Measurements from ENCODE around the gene FIBP. TPM values are rescaled to one million over a fixed set of nuclear protein-coding genes. Genes with fewer than 3 reads are reported as not detected.

The FIBP gene
- total RNA-seq, 2 experiments from 2014 or later = 19.1 to 19.9 TPM

DNA sequence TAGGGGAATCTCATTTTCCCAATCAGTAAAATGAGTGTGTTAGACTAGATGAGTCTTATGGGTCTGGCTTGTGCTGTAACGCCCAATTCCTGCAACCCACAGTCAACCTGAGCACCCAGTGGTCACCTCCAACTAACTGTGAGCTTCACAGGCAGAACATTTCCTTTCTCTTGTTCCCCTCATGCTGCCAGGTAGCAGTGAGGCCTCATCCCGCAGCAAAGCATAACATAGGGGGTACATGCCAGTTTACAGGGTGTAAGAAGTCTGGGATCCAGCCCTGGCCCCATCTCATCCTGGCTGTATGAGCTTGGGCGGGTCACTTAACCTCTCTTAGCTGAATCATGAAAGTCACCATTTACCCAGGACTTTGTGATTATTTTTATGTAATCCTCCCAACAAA lies 19.4 kb downstream of the FIBP start:
- Histone ChIP-seq H3K9me3 (ENCODE audit: control insufficient read depth in 1 of 2, insufficient read depth in 1 of 2, low read length in 2 of 2) (no peaks in the 10 kb centered on the region), H3K4me1 (ENCODE audit: insufficient read depth, low read length) (peaks cover 38% of the 10 kb centered on the region), H3K27me3 (ENCODE audit: control insufficient read depth in 1 of 2, insufficient read depth in 2 of 2, low read length in 2 of 2) (no peaks in the 10 kb centered on the region), H3K27ac (ENCODE audit: low read depth in 1 of 2, low read length in 2 of 2) (no peak overlapping the region), H3K4me3 (ENCODE audit: low read length) (no peak overlapping the region), H3K36me3 (ENCODE audit: insufficient read depth, low read length) (peaks cover 42% of the 10 kb centered on the region)
- DNase-seq = peak in 1 of 14 experiments; percentile 1
- Mint-ChIP-seq H3K36me3 (ENCODE audit: low read depth) (peaks cover 35% of the 10 kb centered on the region), H3K27me3 (no peaks in the 10 kb centered on the region), H3K9me3 (no peaks in the 10 kb centered on the region), H3K4me3 (no peak overlapping the region), H3K4me1 (ENCODE audit: low read depth) (peaks cover 16% of the 10 kb centered on the region), H3K27ac (peak overlapping the region; percentile 24)
- ChIA-PET CTCF (interaction anchor here (1.0 to 1.8 kb wide), 3 partner anchors 9 to 22 kb away, joined by 3 to 14 read pairs (median 3); partner anchors contain the start of genes CCDC85B and MUS81), POLR2A (interaction anchor here (0.8 to 7.1 kb wide), 4 partner anchors 9 to 370 kb away, joined by 3 to 137 read pairs (median 4); partner anchors contain the start of genes CCDC85B, CFL1, FIBP and MALAT1)
- no peak for ATAC-seq (ENCODE audit: poor library complexity)
- TF ChIP-seq, protein P1, sequence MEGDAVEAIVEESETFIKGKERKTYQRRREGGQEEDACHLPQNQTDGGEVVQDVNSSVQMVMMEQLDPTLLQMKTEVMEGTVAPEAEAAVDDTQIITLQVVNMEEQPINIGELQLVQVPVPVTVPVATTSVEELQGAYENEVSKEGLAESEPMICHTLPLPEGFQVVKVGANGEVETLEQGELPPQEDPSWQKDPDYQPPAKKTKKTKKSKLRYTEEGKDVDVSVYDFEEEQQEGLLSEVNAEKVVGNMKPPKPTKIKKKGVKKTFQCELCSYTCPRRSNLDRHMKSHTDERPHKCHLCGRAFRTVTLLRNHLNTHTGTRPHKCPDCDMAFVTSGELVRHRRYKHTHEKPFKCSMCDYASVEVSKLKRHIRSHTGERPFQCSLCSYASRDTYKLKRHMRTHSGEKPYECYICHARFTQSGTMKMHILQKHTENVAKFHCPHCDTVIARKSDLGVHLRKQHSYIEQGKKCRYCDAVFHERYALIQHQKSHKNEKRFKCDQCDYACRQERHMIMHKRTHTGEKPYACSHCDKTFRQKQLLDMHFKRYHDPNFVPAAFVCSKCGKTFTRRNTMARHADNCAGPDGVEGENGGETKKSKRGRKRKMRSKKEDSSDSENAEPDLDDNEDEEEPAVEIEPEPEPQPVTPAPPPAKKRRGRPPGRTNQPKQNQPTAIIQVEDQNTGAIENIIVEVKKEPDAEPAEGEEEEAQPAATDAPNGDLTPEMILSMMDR (IDR thresholded peaks at IDR 0.05) = no peak
- intact Hi-C loops (cut with DNase I, micrococcal nuclease) = no loop called here

GRCh38 chr11:65868076-65868667 lies 20.1 kb downstream of the FIBP start:
- DNase-seq = peak in 5 of 14 experiments; percentile 34 to 58 (median 40)
- Mint-ChIP-seq H3K27ac (peak overlapping the region; percentile 24), H3K27me3 (no peaks in the 10 kb centered on the region), H3K36me3 (ENCODE audit: low read depth) (peaks cover 43% of the 10 kb centered on the region), H3K4me1 (ENCODE audit: low read depth) (peaks cover 11% of the 10 kb centered on the region), H3K9me3 (no peaks in the 10 kb centered on the region), H3K4me3 (peak overlapping the region; percentile 38)
- ATAC-seq (ENCODE audit: poor library complexity) = peak; percentile 87
- intact Hi-C loops (cut with DNase I, micrococcal nuclease) = no loop called here
- Histone ChIP-seq H3K9me3 (ENCODE audit: control insufficient read depth in 1 of 2, insufficient read depth in 1 of 2, low read length in 2 of 2) (no peaks in the 10 kb centered on the region), H3K27me3 (ENCODE audit: control insufficient read depth in 1 of 2, insufficient read depth in 2 of 2, low read length in 2 of 2) (no peaks in the 10 kb centered on the region), H3K27ac (ENCODE audit: low read depth in 1 of 2, low read length in 2 of 2) (no peak overlapping the region), H3K4me1 (ENCODE audit: insufficient read depth, low read length) (peaks cover 38% of the 10 kb centered on the region), H3K4me3 (ENCODE audit: low read length) (no peak overlapping the region), H3K36me3 (ENCODE audit: insufficient read depth, low read length) (peaks cover 49% of the 10 kb centered on the region)
- POLR2A ChIA-PET = interaction anchor here (0.8 to 7.1 kb wide), 3 partner anchors 9 to 369 kb away, joined by 3 to 137 read pairs (median 6); partner anchors contain the start of genes CCDC85B, CFL1, MALAT1 and MUS81
- TF ChIP-seq, protein P1 (IDR thresholded peaks at IDR 0.05) = no peak
- CTCF ChIA-PET = interaction anchor here (1.2 to 1.8 kb wide), 2 partner anchors 8 to 23 kb away, joined by 3 to 14 read pairs; partner anchors contain the start of genes CCDC85B and MUS81

- peak in 1 of 14 experiments; percentile 32 for DNase-seq
- Histone ChIP-seq H3K4me1 (ENCODE audit: insufficient read depth, low read length) (peaks cover 41% of the 10 kb centered on the region), H3K36me3 (ENCODE audit: insufficient read depth, low read length) (peaks cover 56% of the 10 kb centered on the region), H3K27me3 (ENCODE audit: control insufficient read depth in 1 of 2, insufficient read depth in 2 of 2, low read length in 2 of 2) (no peaks in the 10 kb centered on the region), H3K27ac (ENCODE audit: low read depth in 1 of 2, low read length in 2 of 2) (no peak overlapping the region), H3K9me3 (ENCODE audit: control insufficient read depth in 1 of 2, insufficient read depth in 1 of 2, low read length in 2 of 2) (no peaks in the 10 kb centered on the region), H3K4me3 (ENCODE audit: low read length) (no peak overlapping the region)
- no peak for ATAC-seq (ENCODE audit: poor library complexity)
- Mint-ChIP-seq H3K36me3 (ENCODE audit: low read depth) (peaks cover 50% of the 10 kb centered on the region), H3K27me3 (no peaks in the 10 kb centered on the region), H3K9me3 (no peaks in the 10 kb centered on the region), H3K4me3 (peak overlapping the region; percentile 25), H3K27ac (no peak overlapping the region), H3K4me1 (ENCODE audit: low read depth) (peaks cover 12% of the 10 kb centered on the region)
- intact Hi-C loops (cut with DNase I, micrococcal nuclease) = no loop called here
- TF ChIP-seq, protein P1 (IDR thresholded peaks at IDR 0.05) = no peak
- ChIA-PET CTCF (no interaction called here), POLR2A (interaction anchor here (1.3 to 7.1 kb wide), 3 partner anchors 8 to 23 kb away, joined by 6 to 137 read pairs (median 6); partner anchors contain the start of genes CCDC85B, CFL1 and MUS81)
Measured at GRCh38 chr11:65867284-65868071, 20.8 kb downstream of the FIBP start.
